Fibroblast of skin of abdomen (primary cell): ENCODE results near the gene ABHD15. TPM values are rescaled to one million over a fixed set of nuclear protein-coding genes. Genes with fewer than 3 reads are reported as not detected.

Experiments used
- DNase-seq: peaks from one replicate; pipeline ENCODE4 v3.0.0-alpha.2; 2013
- polyA plus RNA-seq, 2 experiments: library from polyadenylated mRNA; unstranded; fragments of 120-200 nt; gene quantifications; one replicate each; pipeline ENCODE4 v1.2.1, GENCODE V29; 2013; ENCODE audit not compliant: insufficient read length in 2 of 2

Gene ABHD15, protein sequence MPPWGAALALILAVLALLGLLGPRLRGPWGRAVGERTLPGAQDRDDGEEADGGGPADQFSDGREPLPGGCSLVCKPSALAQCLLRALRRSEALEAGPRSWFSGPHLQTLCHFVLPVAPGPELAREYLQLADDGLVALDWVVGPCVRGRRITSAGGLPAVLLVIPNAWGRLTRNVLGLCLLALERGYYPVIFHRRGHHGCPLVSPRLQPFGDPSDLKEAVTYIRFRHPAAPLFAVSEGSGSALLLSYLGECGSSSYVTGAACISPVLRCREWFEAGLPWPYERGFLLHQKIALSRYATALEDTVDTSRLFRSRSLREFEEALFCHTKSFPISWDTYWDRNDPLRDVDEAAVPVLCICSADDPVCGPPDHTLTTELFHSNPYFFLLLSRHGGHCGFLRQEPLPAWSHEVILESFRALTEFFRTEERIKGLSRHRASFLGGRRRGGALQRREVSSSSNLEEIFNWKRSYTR
- polyA plus RNA-seq (2013, experiment 1 of 2; ENCODE audit: insufficient read length): 4.8 TPM
- 4.9 TPM for polyA plus RNA-seq (2013, experiment 2 of 2; ENCODE audit: insufficient read length)

DNA sequence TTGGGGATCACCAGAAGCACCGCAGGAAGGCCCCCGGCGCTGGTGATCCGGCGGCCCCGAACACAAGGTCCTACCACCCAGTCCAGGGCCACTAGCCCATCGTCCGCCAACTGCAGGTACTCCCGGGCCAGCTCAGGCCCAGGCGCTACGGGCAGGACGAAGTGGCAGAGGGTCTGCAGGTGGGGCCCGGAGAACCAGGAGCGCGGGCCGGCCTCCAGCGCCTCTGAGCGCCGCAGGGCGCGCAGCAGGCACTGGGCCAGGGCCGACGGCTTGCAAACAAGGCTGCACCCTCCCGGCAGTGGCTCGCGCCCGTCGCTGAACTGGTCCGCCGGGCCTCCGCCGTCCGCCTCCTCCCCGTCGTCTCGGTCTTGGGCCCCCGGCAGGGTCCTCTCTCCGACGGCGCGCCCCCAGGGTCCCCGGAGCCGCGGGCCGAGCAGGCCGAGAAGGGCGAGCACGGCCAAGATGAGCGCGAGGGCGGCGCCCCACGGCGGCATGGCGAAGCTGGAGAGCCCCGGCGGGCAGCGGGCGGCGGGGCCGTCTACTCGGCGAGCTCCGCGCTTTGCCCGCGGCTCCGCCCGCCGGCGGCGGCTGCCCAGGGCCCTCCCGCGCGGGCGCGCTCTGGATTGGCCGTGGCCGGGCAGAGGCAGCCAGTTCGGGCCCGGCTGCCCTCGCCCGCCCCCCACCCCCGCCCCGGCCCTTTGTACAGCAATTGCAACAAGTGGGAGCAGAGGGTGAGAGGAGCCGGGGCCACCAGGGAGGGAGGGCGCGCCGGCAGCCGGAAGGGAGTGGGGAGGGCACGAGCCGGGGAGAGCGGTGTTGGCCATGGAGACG lies at the start of gene ABHD15:
Gene ABHD15, minus strand, starts transcription at position 565 of the 831 bp plus-strand sequence. Its CDS starts 71 bp downstream, at position 494.
- peak; percentile 58 for DNase-seq

DNA sequence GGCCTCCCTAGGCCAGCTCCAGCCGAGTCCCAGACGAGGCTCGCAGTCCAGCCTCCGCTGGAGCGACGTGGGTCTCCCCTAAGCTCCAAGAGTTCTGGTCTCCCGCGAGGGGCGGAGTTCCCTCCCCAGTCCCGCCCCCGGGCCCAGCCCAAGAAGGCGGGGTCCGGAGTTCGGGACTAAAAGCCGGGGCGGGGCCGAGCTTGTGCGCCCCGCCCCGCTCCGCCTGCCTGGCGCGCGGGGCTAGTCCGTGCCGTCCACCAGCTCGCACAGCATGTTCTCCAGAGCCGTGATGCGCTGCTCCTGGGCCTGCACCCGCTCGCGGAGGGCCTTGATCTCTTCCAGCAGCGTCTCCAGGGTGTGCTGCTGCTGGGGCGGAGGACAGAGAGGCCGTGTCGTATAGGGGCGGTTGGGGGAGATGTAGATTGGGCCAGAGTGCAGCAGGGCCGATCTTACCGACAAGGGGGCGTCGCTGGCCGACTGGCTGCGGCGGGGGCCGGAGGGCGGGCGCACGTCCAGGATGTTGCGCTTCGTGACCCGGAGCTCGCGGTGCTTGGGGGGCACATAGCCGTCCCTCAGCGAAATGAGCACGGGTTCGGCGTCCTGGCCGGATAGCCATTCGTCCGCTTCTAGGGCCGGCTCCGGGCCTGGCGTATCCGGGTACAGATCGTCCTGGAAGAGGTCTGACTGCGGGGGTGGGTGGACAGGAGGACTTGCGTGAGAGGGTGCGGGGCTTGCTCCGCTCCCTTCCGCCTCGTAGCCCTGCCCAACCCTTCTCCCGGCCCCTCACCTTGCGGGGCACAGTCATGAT lies 48.9 kb upstream of the ABHD15 start:
- peak; percentile 81 for DNase-seq

DNA sequence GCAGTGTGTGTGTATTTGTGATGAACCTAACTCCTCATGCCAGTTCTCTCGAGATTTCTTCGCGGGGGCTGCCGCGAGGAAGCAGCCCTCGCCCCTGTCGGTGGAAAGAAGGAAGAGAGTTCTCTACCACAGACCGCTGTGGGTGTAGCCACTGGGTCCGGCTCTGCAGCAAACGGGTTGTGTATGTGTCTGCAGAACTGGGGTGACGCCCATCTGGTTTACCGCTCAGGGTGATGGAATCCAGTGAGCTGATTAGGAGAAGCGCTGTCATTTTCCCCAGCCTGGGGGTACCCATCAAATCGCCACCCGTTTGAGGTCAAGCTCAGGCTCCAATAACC lies 48.2 kb upstream of the ABHD15 start:
- DNase-seq: peak; percentile 21

DNA sequence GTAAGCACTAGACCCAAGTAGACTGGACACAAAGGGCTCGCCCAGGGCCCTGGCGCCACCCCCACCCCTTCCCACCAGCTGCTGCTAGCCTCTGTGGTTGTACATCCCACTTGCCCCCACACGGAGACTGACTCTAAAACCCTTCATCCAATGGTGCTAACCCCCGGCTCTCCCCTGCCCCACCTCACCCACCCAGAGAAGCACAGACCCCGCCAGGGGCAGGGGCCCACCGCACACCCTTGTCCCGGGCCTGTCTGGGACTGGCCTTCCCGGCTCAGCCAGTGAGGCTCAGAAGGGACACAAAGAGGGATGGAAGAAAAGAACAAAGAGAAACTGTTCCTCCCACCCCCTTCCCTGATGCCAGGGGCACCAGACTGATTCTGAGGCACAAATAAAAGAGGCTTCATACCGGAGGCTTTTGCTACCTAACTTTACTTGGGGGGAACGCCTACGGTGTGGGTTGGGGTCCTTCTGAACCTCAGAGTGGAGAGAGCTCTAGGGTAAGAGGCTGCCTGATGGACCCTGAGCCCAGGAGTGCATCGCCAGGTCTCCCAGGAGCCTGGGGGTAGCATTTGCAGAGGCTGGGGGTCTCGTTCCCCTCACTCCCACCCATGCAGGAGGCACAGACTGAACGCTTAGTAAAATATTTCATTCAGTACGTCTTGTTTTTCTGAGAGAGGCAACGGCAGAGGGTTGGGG lies 47.7 kb upstream of the ABHD15 start:
- DNase-seq: no peak

DNA sequence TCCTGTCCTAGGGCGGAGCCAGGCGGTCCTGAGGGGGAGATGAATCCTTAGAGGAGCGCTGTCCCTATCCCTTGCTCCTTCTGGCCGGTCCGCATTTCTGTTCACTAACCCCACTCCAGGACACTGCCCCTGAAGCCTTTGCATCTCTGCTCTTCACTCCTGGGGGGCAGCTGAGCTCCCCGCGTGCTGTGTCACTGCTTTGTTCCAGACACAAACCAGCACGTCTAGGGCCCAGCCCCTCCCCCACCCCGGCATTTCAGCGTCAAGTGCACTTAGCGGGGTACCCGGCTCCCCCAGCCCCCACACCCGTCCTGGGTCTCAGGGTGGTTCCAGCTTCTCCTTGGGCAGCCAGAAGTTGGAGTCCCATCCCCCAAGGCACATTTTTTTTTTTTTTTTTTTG lies 47.0 kb upstream of the ABHD15 start:
- no peak for DNase-seq

DNA sequence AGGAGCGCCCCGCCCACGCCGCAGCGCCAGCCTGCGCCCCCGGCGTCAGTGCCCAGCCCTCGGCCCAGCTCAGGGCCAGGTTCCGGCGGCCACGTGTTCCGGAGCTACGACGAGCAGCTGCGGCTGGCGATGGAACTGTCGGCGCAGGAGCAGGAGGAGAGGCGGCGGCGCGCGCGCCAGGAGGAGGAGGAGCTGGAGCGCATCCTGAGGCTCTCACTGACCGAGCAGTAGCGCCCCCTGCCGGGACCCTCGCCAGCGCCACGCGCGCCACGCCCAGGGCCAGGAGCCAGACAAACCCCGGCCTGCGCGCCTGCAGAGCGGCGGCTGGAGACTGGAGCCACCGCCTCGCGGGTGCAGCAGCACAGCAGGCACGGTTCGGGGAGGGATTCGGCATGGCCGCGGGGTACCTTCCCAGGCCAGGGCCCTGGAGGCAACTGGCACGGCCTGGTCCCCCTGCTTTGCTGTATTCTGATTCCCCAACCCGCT lies 46.6 kb upstream of the ABHD15 start:
- DNase-seq: peak; percentile 89

DNA sequence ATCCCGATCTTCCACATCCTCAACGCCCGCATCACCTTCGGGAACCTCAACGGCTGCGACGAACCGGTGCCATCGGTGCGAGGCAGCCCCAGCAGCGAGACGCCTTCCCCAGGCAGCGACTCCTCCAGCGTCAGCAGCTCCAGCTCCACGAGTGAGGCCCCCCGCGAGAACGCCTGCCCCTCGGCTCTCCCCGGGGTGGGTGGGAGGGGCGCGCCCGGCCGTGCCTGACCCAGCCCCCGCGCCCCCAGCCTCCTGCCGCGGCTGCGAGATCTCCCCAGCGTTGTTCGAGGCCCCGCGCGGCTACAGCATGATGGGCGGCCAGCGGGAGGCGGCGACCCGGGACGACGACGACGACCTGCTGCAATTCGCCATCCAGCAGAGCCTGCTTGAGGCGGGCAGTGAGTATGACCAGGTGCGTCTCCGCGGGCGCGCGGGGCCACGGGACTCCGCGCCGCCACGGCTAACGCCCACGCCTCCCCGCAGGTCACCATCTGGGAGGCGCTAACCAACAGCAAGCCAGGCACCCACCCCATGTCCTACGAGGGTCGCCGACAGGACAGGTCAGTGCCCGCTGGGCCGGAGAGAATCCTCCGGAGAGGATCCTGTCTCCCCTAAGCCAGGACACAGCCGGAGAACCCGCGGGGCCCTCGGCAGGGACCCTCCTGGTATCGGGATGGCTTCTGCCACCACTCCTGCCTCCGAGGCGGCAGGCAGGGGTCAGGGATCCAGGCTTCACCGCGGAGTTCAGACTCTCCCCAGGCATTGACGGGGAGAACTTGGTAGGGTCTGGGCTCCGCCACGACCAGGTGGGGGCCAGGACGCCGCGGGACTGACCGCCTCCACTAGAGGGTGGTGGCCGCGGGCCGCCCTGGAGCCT lies 45.8 kb upstream of the ABHD15 start:
- DNase-seq: no peak

DNA sequence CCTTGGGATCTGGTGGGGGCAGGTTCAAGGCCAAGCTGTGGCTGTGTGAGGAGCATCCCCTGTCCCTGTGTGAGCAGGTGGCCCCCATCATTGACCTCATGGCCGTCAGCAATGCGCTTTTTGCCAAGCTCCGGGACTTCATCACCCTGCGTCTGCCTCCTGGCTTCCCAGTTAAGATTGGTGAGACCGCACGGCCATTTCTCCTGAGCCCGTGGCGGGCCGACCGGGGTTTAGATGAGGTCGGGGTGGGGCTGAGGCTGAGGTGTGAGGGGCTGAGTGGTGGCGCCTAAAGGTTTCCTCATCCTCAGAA lies 45.2 kb upstream of the ABHD15 start:
- DNase-seq: no peak

DNA sequence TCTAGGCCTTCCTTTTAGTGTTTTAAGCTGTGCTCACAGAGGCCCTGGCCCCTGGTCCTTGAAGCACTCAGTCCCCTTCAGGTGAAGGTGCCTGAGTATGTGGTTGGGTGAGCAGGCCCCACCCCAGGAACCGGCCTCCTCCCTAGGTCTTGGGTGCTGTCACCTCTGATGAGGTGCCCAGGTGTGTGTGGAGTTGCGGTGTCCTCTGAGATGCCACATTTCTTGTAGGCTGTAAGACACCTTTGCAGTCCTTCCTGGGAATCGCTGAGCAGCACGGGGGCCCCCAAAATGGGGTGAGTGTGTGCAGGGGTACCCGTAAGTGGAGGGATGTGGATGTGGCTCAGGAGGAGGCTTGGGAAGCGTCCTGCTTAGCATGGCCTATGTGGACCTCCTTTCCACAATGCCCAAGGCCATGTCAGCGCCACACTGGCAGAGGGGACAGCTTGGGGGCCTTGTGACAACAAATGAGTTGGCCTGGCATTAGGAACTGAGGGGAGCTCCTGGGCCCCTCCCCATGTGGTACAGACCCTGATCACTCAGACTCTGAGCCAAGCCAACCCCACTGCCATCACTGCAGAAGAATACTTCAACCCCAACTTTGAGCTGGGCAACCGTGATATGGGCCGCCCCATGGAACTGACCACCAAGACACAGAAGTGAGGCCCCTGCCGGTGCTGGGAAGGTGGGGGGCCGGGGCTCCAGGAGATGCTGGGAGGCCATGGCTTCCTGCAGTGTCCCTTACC lies 44.7 kb upstream of the ABHD15 start:
- DNase-seq: no peak

DNA sequence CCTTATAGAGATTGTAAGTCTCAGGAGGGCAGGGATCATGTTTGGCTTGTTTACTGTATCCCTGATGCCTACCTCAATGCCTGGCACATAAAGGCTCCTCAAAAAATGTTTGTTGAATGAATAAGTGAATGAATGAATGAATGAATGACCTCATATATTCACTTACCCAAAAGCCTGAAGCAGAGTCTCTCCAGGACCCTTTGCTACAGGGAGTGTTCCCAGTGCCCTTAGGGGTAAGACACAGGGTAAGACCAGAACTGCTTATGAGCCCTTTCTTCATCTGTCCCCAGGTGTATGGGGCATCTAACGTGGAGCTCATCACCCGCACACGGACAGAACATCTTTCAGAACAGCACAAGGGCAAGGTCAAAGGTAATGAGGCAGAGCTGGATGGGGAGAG lies 43.6 kb upstream of the ABHD15 start:
- DNase-seq: no peak

DNA sequence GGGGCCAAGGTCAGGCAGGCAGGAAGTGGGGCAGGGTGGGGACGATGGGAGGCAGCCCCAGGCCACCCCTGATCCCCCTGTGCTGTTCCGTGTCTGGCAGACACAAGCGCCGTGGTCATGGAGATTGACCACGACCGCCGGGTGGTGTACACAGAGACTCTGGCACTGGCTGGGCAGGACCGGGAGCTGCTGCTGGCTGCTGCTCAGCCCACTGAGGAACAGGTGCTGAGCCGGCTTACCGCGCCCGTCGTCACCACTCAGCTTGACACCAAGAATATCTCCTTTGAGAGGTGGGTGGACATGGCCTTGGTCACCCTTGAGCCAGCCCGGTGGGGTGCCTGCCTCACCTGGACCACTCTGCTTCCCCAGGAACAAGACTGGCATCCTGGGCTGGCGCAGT lies 42.1 kb upstream of the ABHD15 start:
- no peak for DNase-seq

DNA sequence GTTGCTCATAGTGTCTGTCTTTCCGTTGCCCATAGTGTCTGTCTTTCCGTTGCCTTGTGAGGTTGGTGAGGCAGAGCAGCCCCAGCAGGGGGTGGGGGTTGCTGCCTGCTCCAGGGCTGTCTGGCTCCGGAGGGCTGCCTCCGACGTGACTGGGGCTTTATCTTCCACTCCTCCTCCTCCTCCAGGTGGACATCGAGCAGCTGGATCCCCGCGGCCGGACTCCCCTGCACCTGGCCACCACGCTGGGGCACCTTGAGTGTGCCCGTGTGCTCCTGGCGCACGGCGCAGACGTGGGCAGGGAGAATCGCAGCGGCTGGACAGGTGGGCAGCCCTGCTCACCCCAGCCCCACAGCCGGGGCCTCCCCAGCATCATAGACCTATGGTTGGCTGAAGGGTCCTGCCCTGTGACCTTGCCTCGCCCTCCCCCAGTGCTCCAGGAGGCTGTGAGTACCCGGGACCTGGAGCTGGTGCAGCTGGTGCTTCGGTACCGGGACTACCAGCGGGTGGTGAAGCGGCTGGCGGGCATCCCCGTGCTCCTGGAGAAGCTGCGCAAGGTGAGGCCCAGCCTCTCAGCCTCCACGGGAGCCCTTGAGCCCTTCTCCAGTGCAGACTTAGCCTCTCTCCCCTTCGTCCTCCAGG lies 40.8 kb upstream of the ABHD15 start:
- no peak for DNase-seq

DNA sequence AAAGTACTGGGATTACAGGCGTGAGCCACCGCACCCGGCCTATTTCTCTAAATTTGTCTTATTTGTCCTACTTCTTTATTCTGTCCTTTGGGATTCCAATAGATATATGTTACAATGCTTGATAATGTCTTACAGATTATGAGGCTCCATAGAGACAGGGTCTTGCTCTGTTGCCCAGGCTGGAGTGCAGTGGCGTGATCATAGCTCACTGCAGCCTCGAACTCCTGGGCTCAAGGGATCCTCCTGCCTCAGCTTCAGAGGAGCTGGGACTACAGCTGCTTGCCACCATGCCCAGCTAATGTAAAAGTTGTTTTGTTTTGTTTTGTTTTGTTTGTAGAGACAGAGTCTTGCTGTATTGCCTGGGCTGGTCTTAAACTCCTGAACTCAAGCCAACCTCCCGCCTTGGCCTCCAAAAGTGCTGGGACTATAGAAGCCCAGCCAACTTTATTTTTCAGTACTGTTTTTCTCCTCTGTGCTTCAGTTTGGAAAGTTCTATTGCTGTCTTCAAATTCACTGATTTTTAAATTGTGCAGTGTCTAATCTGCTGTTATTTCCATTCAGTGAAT lies 36.4 kb upstream of the ABHD15 start:
- no peak for DNase-seq

DNA sequence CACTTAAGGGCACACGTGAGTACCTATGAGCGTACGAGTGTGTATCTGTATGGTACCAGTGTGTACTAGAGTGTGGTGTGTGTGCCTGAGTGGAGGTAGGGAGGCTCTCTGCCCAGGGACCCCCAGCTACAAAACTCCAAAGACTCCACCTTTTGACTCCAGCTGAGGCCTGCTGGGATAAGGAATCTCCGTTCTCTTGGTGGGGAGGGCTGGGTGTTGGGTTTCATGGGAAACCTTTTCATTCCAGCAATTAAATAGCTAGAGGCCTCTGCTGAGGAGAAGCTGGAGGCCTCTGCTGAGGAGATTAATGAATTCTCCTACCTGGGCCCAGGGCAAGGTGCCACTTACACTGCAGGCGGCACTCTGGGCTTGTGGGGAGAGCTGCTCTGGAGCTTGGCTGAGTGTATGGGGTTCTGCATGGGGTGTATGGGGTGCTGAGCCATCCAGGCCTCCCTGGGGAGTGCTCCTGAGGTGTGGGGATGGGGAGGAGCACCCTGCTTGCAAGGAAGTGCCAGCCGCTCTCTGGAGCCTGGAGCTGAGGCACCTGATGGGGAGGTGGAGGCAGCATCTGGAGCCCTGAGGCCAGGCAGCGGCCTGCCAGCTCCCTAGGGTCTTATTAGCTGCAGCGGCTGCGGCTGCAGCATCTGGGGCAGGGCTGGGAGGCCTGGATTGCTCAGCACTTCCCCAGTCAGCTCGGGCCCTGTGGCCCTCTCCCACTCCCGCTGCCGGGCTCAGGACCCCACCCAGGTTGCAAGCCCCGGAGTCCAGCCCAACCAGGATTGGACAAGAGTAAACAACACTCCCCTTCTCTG lies 30.7 kb upstream of the ABHD15 start:
- no peak for DNase-seq

DNA sequence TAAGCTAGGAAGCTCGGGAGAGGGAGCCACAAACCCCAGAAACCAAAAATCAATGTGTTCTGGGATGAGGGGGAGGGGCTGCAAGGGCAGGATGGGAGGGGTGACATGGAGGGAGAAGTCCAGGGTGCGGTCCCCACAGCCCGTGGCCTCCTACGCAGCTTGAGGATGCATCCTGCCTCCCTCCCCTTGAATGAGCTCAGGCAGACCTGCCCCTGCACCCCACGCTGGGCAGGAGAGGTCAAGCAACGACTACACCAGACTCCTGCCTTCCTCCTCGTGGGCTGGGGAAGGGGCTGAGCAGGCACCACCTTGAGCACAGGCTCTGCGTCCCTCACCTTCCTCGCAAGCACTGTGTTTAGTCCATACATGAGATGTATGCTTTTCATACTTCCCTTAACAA lies 30.0 kb upstream of the ABHD15 start:
- no peak for DNase-seq

DNA sequence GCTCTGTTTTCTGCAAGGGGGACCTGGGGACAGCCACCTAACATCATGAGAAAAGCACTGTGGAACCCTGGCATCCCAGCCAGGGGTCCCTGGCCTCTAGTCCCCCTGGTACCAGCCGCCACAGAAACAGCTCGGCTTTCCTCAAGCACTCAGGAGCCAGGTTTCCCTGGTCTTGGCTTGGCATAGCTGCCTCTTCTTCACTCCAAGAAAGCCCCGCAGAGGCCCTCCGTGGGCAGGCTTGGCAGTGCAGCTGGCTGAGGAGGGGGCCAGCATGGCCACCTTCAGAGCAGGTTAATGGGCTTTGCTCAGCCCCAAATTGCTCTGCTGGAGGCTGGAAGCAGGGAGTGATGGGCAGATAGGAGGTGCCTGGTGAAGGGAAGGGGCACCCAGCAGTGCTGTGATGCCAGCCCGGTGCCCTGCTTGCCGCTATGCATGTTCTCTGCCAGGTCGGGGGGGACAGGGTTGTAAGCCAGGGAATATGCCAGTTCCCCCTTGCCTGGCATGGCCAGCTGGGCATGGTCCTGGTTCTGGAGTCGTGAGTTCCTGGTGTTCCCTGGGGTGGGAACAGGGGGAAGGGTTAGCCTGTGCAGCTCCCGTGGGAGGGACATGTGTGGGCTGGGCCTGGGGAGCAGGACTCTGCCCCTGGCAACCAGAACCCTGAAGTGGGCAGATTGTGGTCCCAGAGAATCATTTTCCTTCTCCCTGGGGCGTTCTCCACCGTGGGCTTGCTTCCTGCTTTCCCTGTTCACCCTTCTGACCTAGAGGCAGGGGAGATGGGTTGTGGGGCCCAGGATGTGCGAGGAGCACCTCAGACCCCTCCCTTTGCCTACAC lies 29.3 kb upstream of the ABHD15 start:
- DNase-seq: no peak

DNA sequence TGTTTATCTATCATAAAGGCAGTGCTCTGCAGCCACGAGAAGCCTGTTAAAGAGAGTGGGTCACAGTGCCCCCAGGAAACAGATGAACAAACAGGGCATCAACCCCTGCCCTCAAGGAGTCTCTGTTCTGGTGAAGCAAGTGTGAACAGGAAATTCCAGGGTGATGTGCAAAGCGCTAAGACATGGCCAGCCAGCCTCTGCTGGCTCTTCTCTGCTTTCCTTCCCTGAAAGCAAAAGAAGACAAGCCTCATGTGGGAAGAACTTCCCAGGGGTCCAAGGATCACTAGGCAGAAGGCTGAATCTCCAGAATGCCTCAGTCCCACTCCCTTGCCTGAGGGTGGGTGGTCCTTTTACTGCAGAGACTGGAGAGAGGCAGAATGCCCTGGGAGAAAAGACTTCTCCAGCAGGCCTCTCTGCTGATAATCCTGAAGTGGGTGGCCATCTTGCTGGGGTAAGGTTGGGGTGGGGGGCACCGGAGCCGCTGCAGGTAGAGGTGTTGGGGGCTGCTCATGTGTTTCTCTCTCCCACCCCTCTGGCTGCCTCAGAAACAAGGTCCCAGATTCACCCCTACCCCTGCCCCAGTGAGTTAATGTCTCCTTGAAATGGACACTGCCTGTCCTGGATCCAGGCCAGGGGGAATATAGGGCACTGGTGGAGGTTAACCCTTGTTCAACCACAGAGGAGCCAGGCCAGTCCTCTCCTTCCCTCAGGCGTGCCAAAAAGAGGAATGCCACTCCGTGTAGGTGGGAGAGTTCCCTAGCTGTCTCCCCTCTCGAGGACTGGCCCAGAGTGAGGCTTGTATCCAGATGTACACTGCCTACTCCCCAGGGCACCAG lies 28.5 kb upstream of the ABHD15 start:
- peak; percentile 41 for DNase-seq
